HT-29 (cell line): ENCODE data around the gene GBGT1. TPM values are rescaled to one million over a fixed set of nuclear protein-coding genes. Genes with fewer than 3 reads are reported as not detected.

Experiments used
- DNase-seq: peaks from one replicate; pipeline ENCODE4 v3.0.0-alpha.2; 2015; ENCODE audit warnings: low spot score
- total RNA-seq: library from RNA; depleted of rRNA; stranded (reverse); fragments of >200 nt; shearing (Covaris generic); gene quantifications from 2 replicates; pipeline ENCODE4 v1.2.3, GENCODE V29; 2014

The GBGT1 gene
- total RNA-seq, 1 experiment from 2014 or later = not detected

- DNase-seq = peak; percentile 75
Observed at GRCh38 chr9:133127340-133127981, 36.3 kb downstream of the GBGT1 start.

GRCh38 chr9:133126697-133127339, 36.9 kb downstream of the GBGT1 start:
- no peak for DNase-seq

GRCh38 chr9:133125941-133126696, 37.6 kb downstream of the GBGT1 start:
- DNase-seq = no peak

- DNase-seq = no peak
Observed at GRCh38 chr9:133124907-133125275, 38.8 kb downstream of the GBGT1 start.

- DNase-seq = no peak
Observed at GRCh38 chr9:133124123-133124906, 39.4 kb downstream of the GBGT1 start.

- no peak for DNase-seq
Observed at GRCh38 chr9:133122935-133123611, 40.6 kb downstream of the GBGT1 start.

- DNase-seq = no peak
Observed at GRCh38 chr9:133122605-133122934, 41.1 kb downstream of the GBGT1 start.

GRCh38 chr9:133121915-133122550, 41.7 kb downstream of the GBGT1 start:
- no peak for DNase-seq

- peak; percentile 82 for DNase-seq
Observed at GRCh38 chr9:133121198-133121914, 42.4 kb downstream of the GBGT1 start, which contains the start of gene RALGDS. Gene RALGDS, minus strand, starts transcription at chr9:133121240. Its CDS starts 86 bp downstream, at chr9:133121154.

GRCh38 chr9:133120501-133121197, 43.1 kb downstream of the GBGT1 start:
- DNase-seq = peak; percentile 49

- DNase-seq = no peak
Observed at GRCh38 chr9:133119846-133120500, 43.7 kb downstream of the GBGT1 start.

- no peak for DNase-seq
Observed at GRCh38 chr9:133119103-133119845, 44.4 kb downstream of the GBGT1 start.

GRCh38 chr9:133118568-133118967, 45.1 kb downstream of the GBGT1 start:
- no peak for DNase-seq

GRCh38 chr9:133118179-133118520, 45.6 kb downstream of the GBGT1 start:
- no peak for DNase-seq

- DNase-seq = no peak
Observed at GRCh38 chr9:133117271-133118178, 46.2 kb downstream of the GBGT1 start.

- DNase-seq = no peak
Observed at GRCh38 chr9:133116346-133117231, 47.1 kb downstream of the GBGT1 start.
